Ishikawa (cell line): ENCODE results near the gene PTPN1.

Experiments
- YY1 ChIP-seq: IDR thresholded peaks from 2 replicates; pipeline ENCODE4 v1.6.1; 2012; ENCODE audit warnings: low read depth
- ZBTB7A ChIP-seq: IDR thresholded peaks from 2 replicates; pipeline ENCODE4 v1.6.1; 2012; ENCODE audit warnings: low read depth
- TF ChIP-seq, protein P1 (sequence below): IDR thresholded peaks from 2 replicates; pipeline ENCODE4 v1.6.1; 2012

DNA sequence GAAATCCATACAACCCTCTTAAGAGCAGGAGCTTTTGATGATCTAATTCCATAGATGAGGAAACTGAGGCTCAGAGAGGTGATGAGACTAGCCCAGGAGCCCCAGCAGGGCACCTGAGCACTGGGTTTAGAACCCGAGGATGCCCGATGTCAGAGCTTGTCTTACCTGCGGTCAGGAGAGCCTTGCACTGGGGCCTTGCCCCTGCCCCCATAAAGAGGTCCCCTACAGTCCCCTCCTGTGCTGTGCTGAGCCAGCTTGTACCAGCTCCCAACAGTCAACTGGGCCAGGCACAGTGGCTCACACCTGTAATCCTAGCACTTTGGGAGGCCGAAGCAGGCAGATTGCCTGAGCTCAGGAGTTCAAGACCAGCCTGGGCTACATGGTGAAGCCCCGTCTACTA is 122.5 kb downstream of the PTPN1 start:
- TF ChIP-seq, protein P1, sequence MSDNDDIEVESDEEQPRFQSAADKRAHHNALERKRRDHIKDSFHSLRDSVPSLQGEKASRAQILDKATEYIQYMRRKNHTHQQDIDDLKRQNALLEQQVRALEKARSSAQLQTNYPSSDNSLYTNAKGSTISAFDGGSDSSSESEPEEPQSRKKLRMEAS: no peak
- TF ChIP-seq ZBTB7A (no peak), YY1 (no peak)
